OCI-LY3 (cell line): Measurements from ENCODE around the gene WIPF3.

ENCODE experiments used
- CTCF ChIP-seq: fragments of 200-600, 300-600 bp; sonication (generic); IDR thresholded peaks from 2 replicates; pipeline ENCODE4 v1.5.1; 2014; ENCODE audit warnings: antibody characterized with exemption, low read length, low read depth
- EZH2phosphoT487 ChIP-seq: fragments of 200-600 bp; shearing (Covaris generic); IDR thresholded peaks from 2 replicates; pipeline ENCODE4 v1.6.1; 2018; ENCODE audit warnings: antibody characterized with exemption, mixed run types, low read depth

- TF ChIP-seq CTCF (no peak), EZH2phosphoT487 (no peak)
Measured at GRCh38 chr7:29812185-29812876, 6.0 kb downstream of the WIPF3 start.
